Measurements from ENCODE around the gene COX7B.

The COX7B gene

DNA sequence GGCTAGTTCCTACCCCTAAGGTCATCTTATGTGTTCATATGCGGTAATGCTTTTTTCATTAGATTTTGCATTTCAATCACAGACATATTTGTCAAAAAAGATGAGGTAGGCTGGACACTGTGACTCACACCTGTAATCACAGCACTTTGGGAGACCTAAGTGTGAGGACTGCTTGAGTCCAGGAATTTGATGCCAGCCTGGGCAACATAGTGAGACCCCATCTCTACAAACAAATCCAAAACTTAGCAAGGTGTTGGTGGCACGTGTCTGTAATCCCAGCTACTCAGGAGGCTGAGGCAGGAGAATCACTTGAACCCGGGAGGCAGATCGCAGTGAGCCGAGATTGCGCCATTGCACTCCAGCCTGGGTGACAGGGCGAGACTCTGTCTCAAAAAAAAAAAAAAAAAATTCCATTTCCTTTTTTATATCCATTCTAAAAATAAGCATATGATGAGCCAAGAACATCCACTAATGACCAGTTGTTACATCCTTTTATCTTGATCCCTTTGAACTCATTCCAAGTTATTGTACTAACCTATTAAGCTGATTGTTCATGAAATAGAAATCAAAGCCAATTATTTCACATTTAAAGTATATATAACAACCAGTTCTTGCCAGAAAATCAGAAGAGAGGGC lies 46.8 kb downstream of the COX7B start:
- no peak for DNase-seq

DNA sequence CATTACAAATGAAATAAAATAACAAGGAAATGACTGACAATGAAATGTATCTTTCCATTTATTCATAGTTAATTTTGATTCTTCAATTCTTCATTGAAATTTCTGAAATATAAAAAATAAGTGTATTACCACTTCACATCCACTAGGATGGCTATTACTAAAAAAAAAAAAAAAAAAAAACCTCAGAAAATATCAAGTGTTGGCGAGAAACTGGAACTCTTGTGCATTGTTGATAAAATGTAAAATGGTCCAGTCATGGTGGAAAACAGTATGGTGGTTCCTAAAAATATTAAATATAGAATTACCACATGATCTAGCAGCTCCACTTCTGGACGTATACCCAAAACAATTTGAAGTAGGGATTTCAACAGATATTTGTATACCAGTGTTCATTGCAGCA lies 47.3 kb downstream of the COX7B start:
- no peak for DNase-seq

- DNase-seq, result no peak
Measured at GRCh38 chrX:77949840-77950239, 50.6 kb downstream of the COX7B start.

DNA sequence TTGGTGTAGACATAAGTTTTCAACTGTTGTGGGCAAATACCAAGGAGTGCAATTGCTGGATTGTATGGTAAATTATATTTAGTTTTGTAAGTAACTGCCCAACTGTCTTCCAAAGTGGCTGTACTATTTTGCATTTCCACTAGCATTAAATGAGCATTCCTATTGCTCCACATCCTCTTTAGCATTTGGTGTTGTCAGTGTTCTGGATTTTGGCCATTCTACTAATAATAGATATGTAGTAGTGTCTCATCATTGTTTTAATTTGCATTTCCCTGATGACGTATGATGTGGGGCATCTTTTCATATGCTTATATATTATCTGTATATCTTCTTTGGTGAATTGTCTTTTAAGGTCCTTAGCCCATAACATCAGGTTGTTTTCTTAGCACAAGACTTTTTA lies 52.9 kb downstream of the COX7B start:
- DNase-seq, result no peak

DNA sequence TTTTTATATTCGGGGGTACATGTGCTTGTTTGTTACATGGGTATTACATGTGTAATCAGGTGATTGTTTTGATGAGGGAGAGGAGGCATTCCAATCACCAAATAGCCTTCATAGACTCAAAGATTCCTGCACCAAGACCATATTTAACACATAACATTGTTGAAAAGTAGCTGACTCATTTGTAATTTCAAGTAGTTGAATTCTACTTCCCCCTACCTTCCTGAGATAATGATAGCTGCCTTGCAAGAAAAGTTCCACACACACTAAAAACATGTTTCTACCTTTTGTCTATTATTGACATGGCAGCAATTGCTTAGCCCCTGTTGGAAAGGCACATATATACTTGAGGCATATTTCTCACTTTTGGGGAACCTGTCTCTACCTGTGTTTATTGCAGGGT lies 54.0 kb downstream of the COX7B start:
- DNase-seq, result no peak

DNA sequence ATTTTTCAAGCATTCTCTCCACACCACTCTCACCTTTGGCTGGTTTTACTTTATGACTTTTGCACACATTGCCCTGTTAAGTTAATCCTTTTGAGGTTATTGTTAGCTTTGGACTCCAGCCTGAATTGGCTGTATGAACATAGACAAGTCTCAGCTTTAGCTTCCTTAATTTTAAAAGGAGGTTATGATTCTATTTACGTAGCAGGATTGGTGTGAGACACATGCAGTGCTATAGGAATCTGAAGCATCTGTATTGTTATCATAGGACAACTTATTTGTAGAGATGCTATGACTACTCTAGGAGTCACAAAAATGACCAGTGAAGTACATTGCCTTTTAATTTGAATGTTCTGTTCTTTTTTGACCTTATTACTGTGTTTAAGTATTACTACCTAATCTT lies 54.4 kb downstream of the COX7B start:
- DNase-seq, result no peak
